ENCODE data around the gene CDH3.

GRCh38 chr16:68659412-68660358 is 14.6 kb downstream of the CDH3 start:
- TF ChIP-seq CTCF (conservative IDR thresholded peaks at IDR 0.05 in 1 of 2, IDR thresholded peaks at IDR 0.05 in 1 of 2; ENCODE audit: low read depth in 1 of 2, low read length in 2 of 2) (no peak), EZH2 (IDR thresholded peaks at IDR 0.05; ENCODE audit: low read length, missing control alignments) (no peak)
